Gastrocnemius medialis (tissue), 4 donors: ENCODE results near the gene EFCAB9. TPM values are rescaled to one million over a fixed set of nuclear protein-coding genes. Genes with fewer than 3 reads are reported as not detected.

Experiments
- ATAC-seq, 2 donors: fragments of 150-250 bp; one replicate each; pipeline ENCODE4 v1.9.1; 2016
- DNase-seq, 2 donors: peaks; one replicate each; pipeline ENCODE4 v3.0.0-alpha.2; 2019
- H3K27ac ChIP-seq, 4 donors: fragments of 200-600 bp; sonication (generic); 1 replicate in 1 of 4; 2 replicates in 3 of 4; pipeline ENCODE4 v1.5.1; 2016 to 2018; ENCODE audit warnings: mild to moderate bottlenecking in 2 of 4, moderate library complexity in 1 of 4
- H3K27me3 ChIP-seq, 3 donors: fragments of 200-600 bp; sonication (generic) in 2 of 3; 1 replicate in 1 of 3; 2 replicates in 2 of 3; pipeline versions ENCODE4 v1.5.1 to v1.6.0; 2016 to 2019; ENCODE audit warnings: mild to moderate bottlenecking in 1 of 3, moderate library complexity in 1 of 3
- H3K36me3 ChIP-seq, 2 donors: fragments of 200-600 bp; sonication (generic) in 1 of 2; one replicate each; pipeline ENCODE4 v1.5.1; 2017 to 2018
- H3K4me1 ChIP-seq, 2 donors: fragments of 200-600 bp; sonication (generic) in 1 of 2; one replicate each; pipeline ENCODE4 v1.5.1; 2016 to 2017; ENCODE audit warnings: mild to moderate bottlenecking in 2 of 2
- H3K4me3 ChIP-seq, 4 donors: fragments of 200-600 bp; sonication (generic) in 3 of 4; 1 replicate in 1 of 4; 2 replicates in 3 of 4; pipeline ENCODE4 v1.5.1; 2016 to 2019; ENCODE audit warnings: mild to moderate bottlenecking in 2 of 4
- H3K9me3 ChIP-seq, 3 donors: fragments of 200-600 bp; sonication (generic) in 2 of 3; 1 replicate in 1 of 3; 2 replicates in 2 of 3; pipeline ENCODE4 v1.5.1; 2016 to 2019
- POLR2A ChIP-seq, 2 donors: fragments of 450-650 bp; IDR thresholded peaks; one replicate each; pipeline ENCODE4 v1.6.1; 2017; ENCODE audit warnings: antibody characterized with exemption in 2 of 2, mild to moderate bottlenecking in 2 of 2, moderate library complexity in 2 of 2
- in situ Hi-C, 4 donors: fragments of 200-750 bp; cut with MboI; loops; one replicate each; pipeline versions ENCODE4 v1.15.0 to v1.8.0; 2017; ENCODE audit warnings: low sequenced_read_pairs in 4 of 4
- intact Hi-C: fragments of 100-400 bp; cut with DNase I; formaldehyde crosslinking; loops from one replicate; pipeline ENCODE4 v1.15.1; 2023; ENCODE audit warnings: low total_unique reads
- total RNA-seq, 4 donors: library from RNA; depleted of rRNA; stranded (reverse); fragments of >200 nt; gene quantifications; one replicate each; pipeline versions ENCODE4 v1.1.0 to v1.2.3, GENCODE V29; 2016
- TF ChIP-seq, protein P1 (sequence below), 5 experiments: fragments of 450-650 bp in 3 of 5; fragments of 200-600 bp in 2 of 5; sonication (generic) in 2 of 5; IDR thresholded peaks in 4 of 5; conservative IDR thresholded peaks in 1 of 5; 1 replicate in 4 of 5; 2 replicates in 1 of 5; pipeline ENCODE4 v1.5.1; 2016 to 2019; ENCODE audit warnings: antibody characterized with exemption in 5 of 5, mild to moderate bottlenecking in 3 of 5, moderate library complexity in 3 of 5

EFCAB9 gene
- total RNA-seq, 4 donors from 2014 or later, result not detected

- intact Hi-C loops (no loop called here), in situ Hi-C loops (no loop called here)
- Histone ChIP-seq H3K27me3 (no peaks in the 10 kb centered on the region), H3K4me1 (peaks cover 25 to 40% of the 10 kb centered on the region in 2 donors), H3K36me3 (no peaks in the 10 kb centered on the region), H3K4me3 (no peak overlapping the region), H3K9me3 (no peaks in the 10 kb centered on the region), H3K27ac (peak overlapping the region in 2 of 4 donors; percentile 15 to 63)
- peak in 1 of 2 donors; percentile 27 for DNase-seq
- peak; percentile 46 to 53 for ATAC-seq
- no peak for TF ChIP-seq POLR2A (IDR thresholded peaks at IDR 0.05)
- TF ChIP-seq, protein P1, sequence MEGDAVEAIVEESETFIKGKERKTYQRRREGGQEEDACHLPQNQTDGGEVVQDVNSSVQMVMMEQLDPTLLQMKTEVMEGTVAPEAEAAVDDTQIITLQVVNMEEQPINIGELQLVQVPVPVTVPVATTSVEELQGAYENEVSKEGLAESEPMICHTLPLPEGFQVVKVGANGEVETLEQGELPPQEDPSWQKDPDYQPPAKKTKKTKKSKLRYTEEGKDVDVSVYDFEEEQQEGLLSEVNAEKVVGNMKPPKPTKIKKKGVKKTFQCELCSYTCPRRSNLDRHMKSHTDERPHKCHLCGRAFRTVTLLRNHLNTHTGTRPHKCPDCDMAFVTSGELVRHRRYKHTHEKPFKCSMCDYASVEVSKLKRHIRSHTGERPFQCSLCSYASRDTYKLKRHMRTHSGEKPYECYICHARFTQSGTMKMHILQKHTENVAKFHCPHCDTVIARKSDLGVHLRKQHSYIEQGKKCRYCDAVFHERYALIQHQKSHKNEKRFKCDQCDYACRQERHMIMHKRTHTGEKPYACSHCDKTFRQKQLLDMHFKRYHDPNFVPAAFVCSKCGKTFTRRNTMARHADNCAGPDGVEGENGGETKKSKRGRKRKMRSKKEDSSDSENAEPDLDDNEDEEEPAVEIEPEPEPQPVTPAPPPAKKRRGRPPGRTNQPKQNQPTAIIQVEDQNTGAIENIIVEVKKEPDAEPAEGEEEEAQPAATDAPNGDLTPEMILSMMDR (IDR thresholded peaks at IDR 0.05 in 4 of 5, conservative IDR thresholded peaks at IDR 0.05 in 1 of 5), result no peak
These were observed 30.6 kb upstream of the EFCAB9 start for GRCh38 chr5:172163346-172163745.

GRCh38 chr5:172164769-172165212 is 29.2 kb upstream of the EFCAB9 start:
- Histone ChIP-seq H3K27me3 (no peaks in the 10 kb centered on the region), H3K4me3 (no peak overlapping the region), H3K36me3 (no peaks in the 10 kb centered on the region), H3K4me1 (peaks cover 40 to 54% of the 10 kb centered on the region in 2 donors), H3K9me3 (no peaks in the 10 kb centered on the region), H3K27ac (no peak overlapping the region)
- ATAC-seq (no peak), DNase-seq (no peak)
- intact Hi-C loops (no loop called here), in situ Hi-C loops (no loop called here)
- TF ChIP-seq, protein P1 (IDR thresholded peaks at IDR 0.05 in 4 of 5, conservative IDR thresholded peaks at IDR 0.05 in 1 of 5), result no peak
- no peak for TF ChIP-seq POLR2A (IDR thresholded peaks at IDR 0.05)

GRCh38 chr5:172165465-172165864 is 28.5 kb upstream of the EFCAB9 start:
- Histone ChIP-seq H3K36me3 (no peaks in the 10 kb centered on the region), H3K4me3 (no peak overlapping the region), H3K9me3 (no peaks in the 10 kb centered on the region), H3K27me3 (no peaks in the 10 kb centered on the region), H3K27ac (no peak overlapping the region), H3K4me1 (peaks cover 44 to 61% of the 10 kb centered on the region in 2 donors)
- DNase-seq (no peak), ATAC-seq (no peak)
- TF ChIP-seq, protein P1 (IDR thresholded peaks at IDR 0.05 in 4 of 5, conservative IDR thresholded peaks at IDR 0.05 in 1 of 5), result no peak
- TF ChIP-seq POLR2A (IDR thresholded peaks at IDR 0.05), result no peak
- intact Hi-C loops, result no loop called here
- in situ Hi-C loops, result no loop called here

- intact Hi-C loops (no loop called here), in situ Hi-C loops (no loop called here)
- no peak overlapping the region for H3K4me3 ChIP-seq
- TF ChIP-seq POLR2A (IDR thresholded peaks at IDR 0.05), result no peak
- TF ChIP-seq, protein P1 (IDR thresholded peaks at IDR 0.05 in 4 of 5, conservative IDR thresholded peaks at IDR 0.05 in 1 of 5), result no peak
- DNase-seq (no peak), ATAC-seq (no peak)
- peaks cover 44 to 68% of the 10 kb centered on the region in 2 donors for H3K4me1 ChIP-seq
- no peaks in the 10 kb centered on the region for H3K9me3 ChIP-seq
- H3K27ac ChIP-seq, result no peak overlapping the region
- H3K36me3 ChIP-seq, result no peaks in the 10 kb centered on the region
- H3K27me3 ChIP-seq, result no peaks in the 10 kb centered on the region
These were observed 27.7 kb upstream of the EFCAB9 start for GRCh38 chr5:172166030-172166826.
